H9 (cell line): ENCODE results near the gene F12. TPM values are rescaled to one million over a fixed set of nuclear protein-coding genes. Genes with fewer than 3 reads are reported as not detected.

Experiments used
- DNase-seq: peaks from one replicate; pipeline ENCODE4 v3.0.0-alpha.2; 2017
- H2AFZ ChIP-seq: one replicate; pipeline ENCODE4 v1.6.1; 2013; ENCODE audit warnings: mild to moderate bottlenecking, low read length, control low read depth, moderate library complexity
- H2AK5ac ChIP-seq: 2 replicates; pipeline ENCODE4 v1.6.1; 2013; ENCODE audit warnings: low read length, control low read depth, mixed read lengths; ENCODE audit not compliant: insufficient read length
- H2BK120ac ChIP-seq: one replicate; pipeline ENCODE4 v1.6.1; 2013; ENCODE audit warnings: low read depth, mild to moderate bottlenecking, low read length, control low read depth, inconsistent platforms; ENCODE audit not compliant: poor library complexity, severe bottlenecking
- H2BK12ac ChIP-seq: 2 replicates; pipeline ENCODE4 v1.6.1; 2013; ENCODE audit warnings: low read length, control low read depth, mixed read lengths, low read depth; ENCODE audit not compliant: insufficient read length
- H2BK15ac ChIP-seq: 2 replicates; pipeline ENCODE4 v1.6.1; 2013; ENCODE audit warnings: low read depth, low read length, control low read depth
- H2BK20ac ChIP-seq: one replicate; pipeline ENCODE4 v1.6.1; 2013; ENCODE audit warnings: low read depth, mild to moderate bottlenecking, low read length, control low read depth, inconsistent platforms; ENCODE audit not compliant: poor library complexity, severe bottlenecking
- H2BK5ac ChIP-seq: 2 replicates; pipeline ENCODE4 v1.6.1; 2013; ENCODE audit warnings: low read length, control low read depth, mixed read lengths; ENCODE audit not compliant: insufficient read length
- H3K14ac ChIP-seq: 2 replicates; pipeline ENCODE4 v1.6.1; 2013; ENCODE audit warnings: low read length, control low read depth; ENCODE audit not compliant: insufficient read depth
- H3K18ac ChIP-seq: 2 replicates; pipeline ENCODE4 v1.6.1; 2013; ENCODE audit warnings: low read depth, mild to moderate bottlenecking, mixed read lengths, low read length, control low read depth; ENCODE audit not compliant: insufficient read length
- H3K23ac ChIP-seq: 2 replicates; pipeline ENCODE4 v1.6.1; 2013; ENCODE audit warnings: low read length, control low read depth, mixed read lengths, low read depth; ENCODE audit not compliant: insufficient read length
- H3K23me2 ChIP-seq: 2 replicates; pipeline ENCODE4 v1.6.1; 2013; ENCODE audit warnings: low read depth, mild to moderate bottlenecking, mixed read lengths, low read length, control low read depth; ENCODE audit not compliant: insufficient read length, poor library complexity, severe bottlenecking
- H3K27ac ChIP-seq: 2 replicates; pipeline ENCODE4 v1.5.1; 2013; ENCODE audit warnings: low read length, control low read depth, mixed read lengths, low read depth; ENCODE audit not compliant: insufficient read length
- H3K27me3 ChIP-seq: 2 replicates; pipeline ENCODE4 v1.6.1; 2013; ENCODE audit warnings: low read length, control low read depth, inconsistent platforms; ENCODE audit not compliant: insufficient read depth
- H3K4ac ChIP-seq: 2 replicates; pipeline ENCODE4 v1.6.1; 2013; ENCODE audit warnings: low read depth, mild to moderate bottlenecking, control low read depth, inconsistent platforms, low read length, moderate library complexity
- H3K4me1 ChIP-seq: 2 replicates; pipeline ENCODE4 v1.6.1; 2013; ENCODE audit warnings: low read length, control low read depth, inconsistent platforms; ENCODE audit not compliant: insufficient read depth
- H3K4me2 ChIP-seq: 2 replicates; pipeline ENCODE4 v1.6.1; 2013; ENCODE audit warnings: low read length, control low read depth, mixed read lengths; ENCODE audit not compliant: insufficient read length, insufficient read depth
- H3K56ac ChIP-seq: 2 replicates; pipeline ENCODE4 v1.6.1; 2013; ENCODE audit warnings: low read depth, mild to moderate bottlenecking, mixed read lengths, low read length, control low read depth; ENCODE audit not compliant: insufficient read length
- H3K79me1 ChIP-seq: 2 replicates; pipeline ENCODE4 v1.6.1; 2013; ENCODE audit warnings: low read depth, mild to moderate bottlenecking, moderate library complexity, low read length, control low read depth, inconsistent platforms; ENCODE audit not compliant: insufficient read depth, poor library complexity, severe bottlenecking
- H3K79me2 ChIP-seq: 2 replicates; pipeline ENCODE4 v1.6.1; 2013; ENCODE audit warnings: low read length, control low read depth, inconsistent platforms; ENCODE audit not compliant: insufficient read depth
- H3K9ac ChIP-seq: 2 replicates; pipeline ENCODE4 v1.6.1; 2013; ENCODE audit warnings: low read length, control low read depth, mixed read lengths; ENCODE audit not compliant: insufficient read length; ENCODE audit errors: extremely low read depth
- H3K9me3 ChIP-seq: one replicate; pipeline ENCODE4 v1.6.1; 2013; ENCODE audit warnings: low read depth, low read length, inconsistent platforms; ENCODE audit not compliant: control insufficient read depth
- H3T11ph ChIP-seq: one replicate; pipeline ENCODE4 v1.6.1; 2013; ENCODE audit warnings: mild to moderate bottlenecking, low read length, control low read depth, inconsistent platforms
- H4K20me1 ChIP-seq: one replicate; pipeline ENCODE4 v1.6.1; 2013; ENCODE audit not compliant: control insufficient read depth, insufficient read length, insufficient read depth
- H4K5ac ChIP-seq: 2 replicates; pipeline ENCODE4 v1.6.1; 2013; ENCODE audit warnings: low read depth, mild to moderate bottlenecking, mixed read lengths, low read length, control low read depth; ENCODE audit not compliant: insufficient read length
- H4K8ac ChIP-seq: replicated peaks from 2 replicates; pipeline ENCODE4 v1.6.1; 2013; ENCODE audit warnings: low read length, control low read depth, mixed read lengths, low read depth; ENCODE audit not compliant: insufficient read length
- H4K91ac ChIP-seq: 2 replicates; pipeline ENCODE4 v1.6.1; 2013; ENCODE audit warnings: low read depth, mild to moderate bottlenecking, moderate library complexity, mixed read lengths, low read length, control low read depth; ENCODE audit not compliant: insufficient read length
- H3K27ac Mint-ChIP-seq, 3 experiments: 2 replicates in 2 of 3; 3 replicates in 1 of 3; pipeline ENCODE4 v1.8.0; 2020 to 2021; ENCODE audit warnings: mixed read lengths in 3 of 3, mild to moderate bottlenecking in 1 of 3, moderate library complexity in 1 of 3
- H3K27me3 Mint-ChIP-seq: 2 replicates; pipeline ENCODE4 v1.8.0; 2021; ENCODE audit warnings: low read depth, mild to moderate bottlenecking, moderate library complexity, mixed read lengths
- H3K36me3 Mint-ChIP-seq, 3 experiments: 2 replicates in 2 of 3; 3 replicates in 1 of 3; pipeline ENCODE4 v1.8.0; 2020 to 2021; ENCODE audit warnings: low read depth in 3 of 3, mixed read lengths in 3 of 3; ENCODE audit not compliant: insufficient read depth in 1 of 3
- H3K4me1 Mint-ChIP-seq, 2 experiments: 2 replicates each; pipeline ENCODE4 v1.8.0; 2020; ENCODE audit warnings: mixed read lengths in 2 of 2
- H3K4me3 Mint-ChIP-seq, 2 experiments: 2 replicates in 1 of 2; 3 replicates in 1 of 2; pipeline ENCODE4 v1.8.0; 2020 to 2021; ENCODE audit warnings: mild to moderate bottlenecking in 2 of 2, mixed read lengths in 2 of 2, moderate library complexity in 1 of 2
- H3K9me3 Mint-ChIP-seq, 2 experiments: 2 replicates in 1 of 2; 3 replicates in 1 of 2; pipeline ENCODE4 v1.8.0; 2020; ENCODE audit warnings: mild to moderate bottlenecking in 2 of 2, mixed read lengths in 2 of 2, moderate library complexity in 1 of 2
- WGBS: extraction: QIAGEN DNeasy Blood & Tissue Kit; methylation state at CpG from one replicate; pipeline ENCODE4 v1.1.7; 2013; ENCODE audit warnings: missing lambda C conversion rate, low lambda C conversion rate, mixed read lengths; ENCODE audit not compliant: insufficient read length; ENCODE audit errors: extremely low coverage; 5-methylcytosine and 5-hydroxymethylcytosine counted together
- total RNA-seq: library from RNA; stranded (reverse); gene quantifications from 2 replicates; pipeline ENCODE4 v1.2.1, GENCODE V29; 2021
- TF ChIP-seq, protein P1 (sequence below): fragments of 200-600 bp; sonication (generic); conservative IDR thresholded peaks from 3 replicates; pipeline ENCODE4 v1.8.0; 2021; ENCODE audit warnings: antibody characterized with exemption, mild to moderate bottlenecking

Gene F12
- total RNA-seq, 1 experiment from 2014 or later: 3.5 TPM

DNA sequence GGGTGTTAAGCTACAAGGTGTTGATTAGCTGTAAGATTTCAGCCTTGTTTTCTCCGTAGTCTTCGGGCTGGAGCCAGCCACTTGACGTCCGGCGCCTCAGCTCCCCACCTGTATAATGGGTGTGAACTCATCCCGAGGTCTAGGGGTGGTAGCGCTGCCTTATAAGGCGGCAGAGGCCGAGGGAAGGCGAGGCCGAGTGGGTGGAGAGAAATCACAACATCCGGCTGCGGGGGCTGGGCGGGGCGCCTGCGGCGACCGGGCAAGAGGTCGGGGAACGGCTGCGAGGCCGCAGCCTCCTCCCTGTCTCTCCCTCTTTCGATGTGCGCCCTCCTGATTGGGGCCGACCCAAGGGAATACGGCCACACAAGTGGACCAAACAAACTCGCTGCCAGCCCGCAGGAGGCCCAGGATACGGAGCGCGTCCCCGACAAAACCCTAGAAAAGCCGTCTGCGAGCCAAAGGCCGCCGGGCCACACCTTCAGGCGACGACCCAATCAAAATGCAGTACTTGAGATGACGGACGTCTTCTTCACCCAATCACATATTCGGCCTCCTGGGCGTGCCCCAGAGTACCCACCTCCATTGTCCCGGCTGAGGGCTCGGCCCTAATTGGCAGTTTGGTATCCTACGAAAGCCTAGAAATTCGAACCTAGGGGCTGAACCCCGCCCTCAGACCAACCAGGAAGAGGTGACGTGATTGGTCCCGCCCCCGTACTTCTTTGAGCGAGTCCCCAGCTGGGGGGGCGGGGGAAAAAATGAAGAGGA, 16.6 kb upstream of the F12 start:
- H3K4me1 ChIP-seq: no peaks in the 10 kb centered on the region; the same call in 1 of the 2 replicates
- WGBS: no CpG with 5 or more reads among the region's 52 CpGs
- no peak overlapping the region for H2AK5ac ChIP-seq
- H3K23ac ChIP-seq: no peak overlapping the region
- no peak overlapping the region for H2BK15ac ChIP-seq
- Mint-ChIP-seq H3K36me3 (peaks cover 1 to 15% (median 12%) of the 10 kb centered on the region in 3 experiments; a peak in 6 of 7 replicates), H3K27ac (peak overlapping the region; percentile 96 to 99 (median 98)), H3K4me3 (peak overlapping the region; percentile 81 to 89), H3K27me3 (peaks cover 5% of the 10 kb centered on the region; the same call in 1 of the 2 replicates), H3K9me3 (no peaks in the 10 kb centered on the region), H3K4me1 (peaks cover 22 to 30% of the 10 kb centered on the region in 2 experiments)
- H3K18ac ChIP-seq: peak overlapping the region; percentile 98
- peak overlapping the region; percentile 64 for H2BK120ac ChIP-seq
- H3K79me2 ChIP-seq: no peaks in the 10 kb centered on the region; the same call in 1 of the 2 replicates
- no peak overlapping the region for H4K91ac ChIP-seq
- H2AFZ ChIP-seq: no peak overlapping the region
- H4K8ac ChIP-seq: no peak overlapping the region
- H3K27ac ChIP-seq: peak overlapping the region; percentile 66
- peak; percentile 100 for DNase-seq
- peak overlapping the region; percentile 27 for H4K5ac ChIP-seq
- H3K9me3 ChIP-seq: no peaks in the 10 kb centered on the region
- H3K79me1 ChIP-seq: no peaks in the 10 kb centered on the region
- H2BK5ac ChIP-seq: no peak overlapping the region
- H3K27me3 ChIP-seq: no peaks in the 10 kb centered on the region
- H3K23me2 ChIP-seq: peaks cover 4% of the 10 kb centered on the region
- peak overlapping the region; percentile 78 for H3K4me2 ChIP-seq
- H2BK12ac ChIP-seq: peak overlapping the region; percentile 11
- peak overlapping the region; percentile 52 for H3K9ac ChIP-seq
- H4K20me1 ChIP-seq: no peaks in the 10 kb centered on the region
- no peak overlapping the region for H3K56ac ChIP-seq
- TF ChIP-seq, protein P1, sequence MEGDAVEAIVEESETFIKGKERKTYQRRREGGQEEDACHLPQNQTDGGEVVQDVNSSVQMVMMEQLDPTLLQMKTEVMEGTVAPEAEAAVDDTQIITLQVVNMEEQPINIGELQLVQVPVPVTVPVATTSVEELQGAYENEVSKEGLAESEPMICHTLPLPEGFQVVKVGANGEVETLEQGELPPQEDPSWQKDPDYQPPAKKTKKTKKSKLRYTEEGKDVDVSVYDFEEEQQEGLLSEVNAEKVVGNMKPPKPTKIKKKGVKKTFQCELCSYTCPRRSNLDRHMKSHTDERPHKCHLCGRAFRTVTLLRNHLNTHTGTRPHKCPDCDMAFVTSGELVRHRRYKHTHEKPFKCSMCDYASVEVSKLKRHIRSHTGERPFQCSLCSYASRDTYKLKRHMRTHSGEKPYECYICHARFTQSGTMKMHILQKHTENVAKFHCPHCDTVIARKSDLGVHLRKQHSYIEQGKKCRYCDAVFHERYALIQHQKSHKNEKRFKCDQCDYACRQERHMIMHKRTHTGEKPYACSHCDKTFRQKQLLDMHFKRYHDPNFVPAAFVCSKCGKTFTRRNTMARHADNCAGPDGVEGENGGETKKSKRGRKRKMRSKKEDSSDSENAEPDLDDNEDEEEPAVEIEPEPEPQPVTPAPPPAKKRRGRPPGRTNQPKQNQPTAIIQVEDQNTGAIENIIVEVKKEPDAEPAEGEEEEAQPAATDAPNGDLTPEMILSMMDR: no peak
- H2BK20ac ChIP-seq: peak overlapping the region; percentile 86
- H3K4ac ChIP-seq: no peak overlapping the region; the same call in 1 of the 2 replicates
- no peak overlapping the region for H3T11ph ChIP-seq
- peak overlapping the region; percentile 98; the same call in 1 of the 2 replicates for H3K14ac ChIP-seq
